HepG2 (cell line): ENCODE results near the gene MYOT. TPM values are rescaled to one million over a fixed set of nuclear protein-coding genes. Genes with fewer than 3 reads are reported as not detected.

ENCODE experiments used
- ATAC-seq: fragments of 200-7000 bp; cut with Tn5 transposase; 3 replicates; pipeline ENCODE4 v1.9.1; 2020; ENCODE audit warnings: mild to moderate bottlenecking, moderate library complexity
- BruUV-seq: library from RNA; stranded (reverse); fragments of 400-500 nt; replicated peaks from 2 replicates; lab custom pipeline; 2021; lab: Mats Ljungman, UMichigan
- CTCF ChIA-PET: fragments of 300-600 bp; formaldehyde crosslinking; extraction: SDS; loops from one replicate; lab custom pipeline; 2021; ENCODE audit warnings: low total read pairs, inconsistent platforms, low intra/inter-chr PET ratio; lab: Yijun Ruan, JAX
- POLR2A ChIA-PET: fragments of 350-600 bp; sonication (Branson Sonifier 250); formaldehyde crosslinking; loops from one replicate; lab custom pipeline; 2020; ENCODE audit warnings: antibody characterized with exemption, inconsistent platforms; lab: Yijun Ruan, JAX
- DNase-seq: peaks from one replicate; pipeline ENCODE4 v3.0.0-alpha.2; 2015; ENCODE audit warnings: low spot score
- FAIRE-seq: peaks from 3 replicates; lab custom pipeline; 2011; peaks lifted over from hg19 to GRCh38; lab: Jason Lieb, UNC
- H2AFZ ChIP-seq: one replicate; pipeline ENCODE4 v1.6.1; 2011; ENCODE audit warnings: low read length, inconsistent platforms
- H3K27ac ChIP-seq: fragments of 300-600 bp; 3 replicates; pipeline ENCODE4 v1.8.0; 2011; ENCODE audit warnings: mixed run types, mild to moderate bottlenecking, mixed read lengths, low read length, inconsistent platforms; ENCODE audit not compliant: insufficient read depth; ENCODE audit errors: extremely low read length
- H3K27me3 ChIP-seq, 2 experiments: fragments of 200-600 bp in 1 of 2; 2 replicates in 1 of 2; 3 replicates in 1 of 2; pipeline versions ENCODE4 v1.6.0 to v1.8.0; 2011; ENCODE audit warnings: low read length in 2 of 2, mild to moderate bottlenecking in 2 of 2, moderate library complexity in 2 of 2, inconsistent platforms in 1 of 2; ENCODE audit not compliant: insufficient read depth in 2 of 2, control insufficient read depth in 1 of 2
- H3K36me3 ChIP-seq, 2 experiments: fragments of 200-600 bp in 1 of 2; replicated peaks in 1 of 2; 2 replicates in 1 of 2; 3 replicates in 1 of 2; pipeline versions ENCODE4 v1.5.1 to v1.8.0; 2011; ENCODE audit warnings: low read length in 2 of 2, inconsistent platforms in 1 of 2; ENCODE audit not compliant: insufficient read depth in 2 of 2, control insufficient read depth in 1 of 2
- H3K4me1 ChIP-seq: 2 replicates; pipeline ENCODE4 v1.5.1; 2012; ENCODE audit warnings: low read length, inconsistent platforms; ENCODE audit not compliant: insufficient read depth
- H3K4me2 ChIP-seq: 2 replicates; pipeline ENCODE4 v1.6.0; 2011; ENCODE audit warnings: low read depth, low read length, inconsistent platforms
- H3K4me3 ChIP-seq, 3 experiments: fragments of 200-600 bp in 1 of 3; sonication (generic), shearing (Covaris generic) in 1 of 3; replicated peaks in 1 of 3; 2 replicates each; pipeline ENCODE4 v1.5.1; 2011 to 2016; ENCODE audit warnings: low read length in 3 of 3, inconsistent platforms in 2 of 3, low read depth in 2 of 3, mild to moderate bottlenecking in 2 of 3, control low read depth in 1 of 3, mixed read lengths in 1 of 3; ENCODE audit not compliant: insufficient read depth in 1 of 3
- H3K79me2 ChIP-seq: one replicate; pipeline ENCODE4 v1.6.1; 2011; ENCODE audit warnings: low read length, inconsistent platforms; ENCODE audit not compliant: insufficient read depth
- H3K9ac ChIP-seq: 2 replicates; pipeline ENCODE4 v1.6.0; 2011; ENCODE audit warnings: mild to moderate bottlenecking, low read depth, low read length, inconsistent platforms; ENCODE audit not compliant: insufficient read depth
- H3K9me3 ChIP-seq: 2 replicates; pipeline ENCODE4 v1.5.1; 2012; ENCODE audit warnings: mild to moderate bottlenecking, low read length
- H4K20me1 ChIP-seq: 2 replicates; pipeline ENCODE4 v1.6.0; 2011; ENCODE audit warnings: inconsistent platforms, mild to moderate bottlenecking, low read length, moderate library complexity; ENCODE audit not compliant: insufficient read depth
- ATF1 ChIP-seq: IDR thresholded peaks from 2 replicates; pipeline ENCODE4 v1.6.1; 2016; ENCODE audit warnings: mild to moderate bottlenecking, control low read depth
- CENPT ChIP-seq: sonication (generic); formaldehyde crosslinking; IDR thresholded peaks from 2 replicates; pipeline ENCODE4 v1.8.0; 2022; ENCODE audit warnings: low read depth, mild to moderate bottlenecking, moderate library complexity, missing genetic modification reagents
- MAFK ChIP-seq, 2 experiments: IDR thresholded peaks in 1 of 2; conservative IDR thresholded peaks in 1 of 2; 2 replicates each; pipeline ENCODE4 v1.6.1; 2011; ENCODE audit warnings: improper control_type of control experiment in 2 of 2, low read length in 2 of 2
- NRL ChIP-seq: sonication (generic); formaldehyde crosslinking; IDR thresholded peaks from 2 replicates; pipeline ENCODE4 v1.5.0; 2020; ENCODE audit warnings: missing genetic modification reagents, mild to moderate bottlenecking, moderate library complexity, borderline replicate concordance
- RARG ChIP-seq: sonication (generic); formaldehyde crosslinking; IDR thresholded peaks from 2 replicates; pipeline ENCODE4 v1.4.0; 2020; ENCODE audit warnings: low read depth, mild to moderate bottlenecking, missing genetic modification reagents
- SIX4 ChIP-seq: sonication (generic); formaldehyde crosslinking; IDR thresholded peaks from 2 replicates; pipeline ENCODE4 v1.4.0; 2020; ENCODE audit warnings: missing genetic modification reagents
- SOX6 ChIP-seq, 2 experiments: fragments of 450-650 bp in 1 of 2; sonication (generic) in 1 of 2; formaldehyde crosslinking in 1 of 2; IDR thresholded peaks; 2 replicates each; pipeline versions ENCODE4 v1.4.0 to v1.6.1; 2017 to 2020; ENCODE audit warnings: antibody characterized with exemption in 1 of 2, mild to moderate bottlenecking in 1 of 2, missing genetic modification reagents in 1 of 2
- SRSF9 ChIP-seq: fragments of 200-400 bp; formaldehyde crosslinking; IDR thresholded peaks from 2 replicates; pipeline ENCODE4 v1.6.1; 2018; ENCODE audit warnings: borderline replicate concordance, mild to moderate bottlenecking, low read depth, low read length; ENCODE audit not compliant: insufficient read depth, poor library complexity, severe bottlenecking
- ZKSCAN1 ChIP-seq: fragments of 150-350 bp; IDR thresholded peaks from 2 replicates; pipeline ENCODE4 v1.6.1; 2014; ENCODE audit warnings: low read length
- ZNF234 ChIP-seq: sonication (generic); formaldehyde crosslinking; conservative IDR thresholded peaks from 2 replicates; pipeline ENCODE4 v1.5.1; 2020; ENCODE audit warnings: mild to moderate bottlenecking, missing genetic modification reagents
- ZNF598 ChIP-seq: sonication (generic); formaldehyde crosslinking; IDR thresholded peaks from 2 replicates; pipeline ENCODE4 v1.5.1; 2020; ENCODE audit warnings: mild to moderate bottlenecking, missing genetic modification reagents, borderline replicate concordance
- ZNF678 ChIP-seq: sonication (generic); formaldehyde crosslinking; IDR thresholded peaks from 2 replicates; pipeline ENCODE4 v1.4.0; 2020; ENCODE audit warnings: mild to moderate bottlenecking, missing genetic modification reagents
- ZNF687 ChIP-seq: sonication (generic); formaldehyde crosslinking; IDR thresholded peaks from 2 replicates; pipeline ENCODE4 v1.5.1; 2020; ENCODE audit warnings: mild to moderate bottlenecking, missing genetic modification reagents, moderate library complexity
- ZNF709 ChIP-seq: sonication (generic); formaldehyde crosslinking; IDR thresholded peaks from 2 replicates; pipeline ENCODE4 v1.5.0; 2020; ENCODE audit warnings: mild to moderate bottlenecking, missing genetic modification reagents
- ZNF850 ChIP-seq: sonication (generic); formaldehyde crosslinking; conservative IDR thresholded peaks from 2 replicates; pipeline ENCODE4 v1.9.0; 2021; ENCODE audit warnings: mild to moderate bottlenecking, missing genetic modification reagents
- WGBS: methylation state at CpG from one replicate; pipeline ENCODE4 v1.1.6; 2017; ENCODE audit warnings: low lambda C conversion rate; 5-methylcytosine and 5-hydroxymethylcytosine counted together
- in situ Hi-C: cut with HindIII; loops from 2 replicates; pipeline ENCODE4 v1.10.0; 2017; ENCODE audit warnings: low pct_unique_long_range_greater_than_20kb; ENCODE audit not compliant: extremely low pct_ligation_motif_present
- intact Hi-C: fragments of 100-400 bp; cut with micrococcal nuclease; formaldehyde crosslinking; loops from one replicate; pipeline ENCODE4 v1.10.0; 2022; ENCODE audit not compliant: unreplicated experiment
- polyA plus RNA-seq, 8 experiments: library from polyadenylated mRNA; depleted of rRNA in 3 of 8; stranded (reverse) in 7 of 8; unstranded in 1 of 8; fragments of >200 nt; fragmentation: Illumina TruSeq in 4 of 8; extraction: Trizol in 4 of 8; gene quantifications; 2 replicates each; pipeline versions ENCODE4 v1.2.1 to v1.2.3, GENCODE V29; 2011 to 2016; ENCODE audit warnings: low read depth in 4 of 8, missing spikeins in 1 of 8, mixed read lengths in 1 of 8; ENCODE audit not compliant: insufficient read depth in 1 of 8
- total RNA-seq, 5 experiments: library from RNA; depleted of rRNA; stranded (reverse); fragments of >200 nt; fragmentation: Illumina TruSeq; extraction: Trizol; gene quantifications; 2 replicates each; pipeline ENCODE4 v1.2.3, GENCODE V29; 2016; ENCODE audit warnings: low read depth in 1 of 5
- TF ChIP-seq, protein P1 (sequence below): sonication (generic); IDR thresholded peaks from 2 replicates; pipeline ENCODE4 v1.6.1; 2016; ENCODE audit warnings: low read depth, borderline replicate concordance
- TF ChIP-seq, protein P2 (sequence below): sonication (generic); formaldehyde crosslinking; IDR thresholded peaks from 2 replicates; pipeline ENCODE4 v1.4.0; 2020; ENCODE audit warnings: low read depth, mild to moderate bottlenecking, missing genetic modification reagents

The MYOT gene
- total and polyA plus RNA-seq, 2 of the 13 experiments (the other 11 are each of a cell fraction or from before 2014, with no cell fraction given) = not detected

DNA sequence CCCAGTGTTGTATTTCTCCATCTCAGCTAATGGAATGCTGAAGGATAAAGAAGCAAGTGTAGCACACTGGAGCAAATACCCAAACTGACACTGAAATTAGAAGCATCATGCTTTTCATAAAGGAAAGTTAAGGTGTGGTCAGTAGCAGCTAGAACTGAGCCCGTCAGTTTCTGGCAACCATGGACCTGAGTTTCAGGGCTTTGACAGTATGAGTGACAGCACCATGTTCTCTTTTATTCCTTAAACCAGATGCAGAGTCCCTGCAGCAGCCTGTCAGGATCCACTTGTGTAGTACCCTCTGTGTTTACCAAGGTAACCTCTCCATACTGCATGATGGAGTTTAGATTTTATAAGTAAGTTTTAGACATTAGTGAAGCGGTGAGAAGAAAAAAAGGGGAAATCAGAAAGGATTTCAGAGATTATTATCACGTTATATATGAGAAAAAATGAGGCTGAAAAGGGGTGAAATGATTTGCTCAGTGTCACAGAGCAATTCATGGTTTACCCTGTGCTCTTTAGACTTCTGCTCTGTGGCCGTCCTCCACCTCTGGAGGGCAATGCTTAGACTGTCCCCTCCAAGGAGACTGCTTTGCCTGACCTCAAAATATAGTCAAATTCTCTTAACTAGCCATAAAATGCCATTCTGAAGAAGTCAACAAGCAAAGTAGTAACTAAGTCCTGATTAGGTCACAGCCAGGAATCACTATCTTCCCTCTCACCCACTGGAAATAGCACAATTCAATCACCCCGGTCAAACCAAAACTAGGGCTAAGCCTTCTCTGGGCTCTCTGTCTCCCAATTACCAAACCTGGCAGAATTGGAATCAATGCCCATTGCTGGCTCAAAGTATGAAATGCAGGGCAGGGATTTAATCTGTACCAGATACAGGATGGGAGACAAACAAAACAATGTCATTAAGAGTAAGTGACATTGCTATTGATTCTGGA lies 10.5 kb upstream of the MYOT start:
- Histone ChIP-seq H3K27me3 (no peaks in the 10 kb centered on the region), H3K4me3 (no peak overlapping the region), H3K36me3 (no peaks in the 10 kb centered on the region), H3K9me3 (no peaks in the 10 kb centered on the region), H3K79me2 (no peaks in the 10 kb centered on the region), H3K27ac (no peak overlapping the region), H3K4me1 (no peaks in the 10 kb centered on the region), H3K4me2 (no peak overlapping the region), H2AFZ (no peak overlapping the region), H4K20me1 (no peaks in the 10 kb centered on the region), H3K9ac (no peak overlapping the region)
- POLR2A ChIA-PET = no interaction called here
- FAIRE-seq = no peak
- no TSS peak for BruUV-seq
- in situ Hi-C loops (no loop called here), intact Hi-C loops (no loop called here)
- ATAC-seq = peak; percentile 44; the same call in 1 of the 3 replicates
- WGBS = 19% methylated on average over 5 of the region's 5 CpGs
- CTCF ChIA-PET = no interaction called here
- no peak for DNase-seq
- no peak for TF ChIP-seq CENPT (CRISPR knock-in tag)
- TF ChIP-seq SRSF9 = no peak
- TF ChIP-seq MAFK (conservative IDR thresholded peaks at IDR 0.05 in 1 of 2, IDR thresholded peaks at IDR 0.05 in 1 of 2; ENCODE audit: low read length in 2 of 2) = no peak
- no peak for TF ChIP-seq RARG (CRISPR knock-in tag)
- TF ChIP-seq ATF1 = no peak
- TF ChIP-seq, protein P1, sequence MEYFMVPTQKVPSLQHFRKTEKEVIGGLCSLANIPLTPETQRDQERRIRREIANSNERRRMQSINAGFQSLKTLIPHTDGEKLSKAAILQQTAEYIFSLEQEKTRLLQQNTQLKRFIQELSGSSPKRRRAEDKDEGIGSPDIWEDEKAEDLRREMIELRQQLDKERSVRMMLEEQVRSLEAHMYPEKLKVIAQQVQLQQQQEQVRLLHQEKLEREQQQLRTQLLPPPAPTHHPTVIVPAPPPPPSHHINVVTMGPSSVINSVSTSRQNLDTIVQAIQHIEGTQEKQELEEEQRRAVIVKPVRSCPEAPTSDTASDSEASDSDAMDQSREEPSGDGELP = no peak
- no peak for TF ChIP-seq ZNF678
- no peak for TF ChIP-seq NRL (CRISPR knock-in tag)
- no peak for TF ChIP-seq ZNF709 (CRISPR knock-in tag)
- TF ChIP-seq SIX4 (CRISPR knock-in tag) = no peak
- no peak for TF ChIP-seq ZNF598 (CRISPR knock-in tag)
- TF ChIP-seq, protein P2, sequence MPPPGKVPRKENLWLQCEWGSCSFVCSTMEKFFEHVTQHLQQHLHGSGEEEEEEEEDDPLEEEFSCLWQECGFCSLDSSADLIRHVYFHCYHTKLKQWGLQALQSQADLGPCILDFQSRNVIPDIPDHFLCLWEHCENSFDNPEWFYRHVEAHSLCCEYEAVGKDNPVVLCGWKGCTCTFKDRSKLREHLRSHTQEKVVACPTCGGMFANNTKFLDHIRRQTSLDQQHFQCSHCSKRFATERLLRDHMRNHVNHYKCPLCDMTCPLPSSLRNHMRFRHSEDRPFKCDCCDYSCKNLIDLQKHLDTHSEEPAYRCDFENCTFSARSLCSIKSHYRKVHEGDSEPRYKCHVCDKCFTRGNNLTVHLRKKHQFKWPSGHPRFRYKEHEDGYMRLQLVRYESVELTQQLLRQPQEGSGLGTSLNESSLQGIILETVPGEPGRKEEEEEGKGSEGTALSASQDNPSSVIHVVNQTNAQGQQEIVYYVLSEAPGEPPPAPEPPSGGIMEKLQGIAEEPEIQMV = no peak
- TF ChIP-seq ZNF687 = no peak
- TF ChIP-seq SOX6 (IDR thresholded peaks at IDR 0.05) = no peak
- no peak for TF ChIP-seq SOX6 (CRISPR knock-in tag; IDR thresholded peaks at IDR 0.05)
- TF ChIP-seq ZNF850 (CRISPR knock-in tag) = no peak
- TF ChIP-seq ZKSCAN1 = no peak
- TF ChIP-seq ZNF234 = no peak
